Neural progenitor cell (in vitro differentiated cells): Measurements from ENCODE around the gene MOV10L1. TPM values are rescaled to one million over a fixed set of nuclear protein-coding genes. Genes with fewer than 3 reads are reported as not detected.

Source experiments
- DNase-seq: peaks from one replicate; pipeline ENCODE4 v3.0.0-alpha.2; 2016; ENCODE audit warnings: low spot score
- H2AFZ ChIP-seq: fragments of 200-600 bp; sonication (generic); replicated peaks from 2 replicates; pipeline ENCODE4 v1.6.1; 2016; ENCODE audit warnings: antibody characterized with exemption
- H3F3A ChIP-seq: fragments of 200-600 bp; sonication (generic); 2 replicates; pipeline ENCODE4 v1.6.1; 2016; ENCODE audit warnings: antibody characterized with exemption, low read depth
- H3K27ac ChIP-seq: fragments of 200-600 bp; sonication (generic); 2 replicates; pipeline ENCODE4 v1.5.1; 2016; ENCODE audit warnings: mild to moderate bottlenecking
- H3K27me3 ChIP-seq: fragments of 200-600 bp; sonication (generic); 2 replicates; pipeline ENCODE4 v1.6.1; 2016; ENCODE audit warnings: mild to moderate bottlenecking, moderate library complexity
- H3K36me3 ChIP-seq: fragments of 200-600 bp; sonication (generic); 2 replicates; pipeline ENCODE4 v1.5.1; 2016
- H3K4me1 ChIP-seq: fragments of 200-600 bp; sonication (generic); 2 replicates; pipeline ENCODE4 v1.6.1; 2016; ENCODE audit warnings: mixed run types
- H3K4me2 ChIP-seq: fragments of 200-600 bp; sonication (generic); 2 replicates; pipeline ENCODE4 v1.6.1; 2016
- H3K4me3 ChIP-seq: fragments of 200-600 bp; sonication (generic); 2 replicates; pipeline ENCODE4 v1.5.1; 2016
- H3K79me2 ChIP-seq: fragments of 200-600 bp; sonication (generic); 2 replicates; pipeline ENCODE4 v1.6.1; 2016; ENCODE audit warnings: low read depth
- H3K9ac ChIP-seq: fragments of 200-600 bp; sonication (generic); 2 replicates; pipeline ENCODE4 v1.6.1; 2016
- H3K9me3 ChIP-seq: fragments of 200-600 bp; sonication (generic); 2 replicates; pipeline ENCODE4 v1.5.1; 2016; ENCODE audit warnings: low read depth
- H4K20me1 ChIP-seq: fragments of 200-600 bp; sonication (generic); 2 replicates; pipeline ENCODE4 v1.6.1; 2016; ENCODE audit warnings: low read depth
- H3K27ac Mint-ChIP-seq: 3 replicates; pipeline ENCODE4 v1.8.0; 2021; ENCODE audit warnings: mixed read lengths
- H3K27me3 Mint-ChIP-seq: 2 replicates; pipeline ENCODE4 v1.8.0; 2022; ENCODE audit warnings: low read depth, mild to moderate bottlenecking, inconsistent platforms, moderate library complexity, mixed read lengths; ENCODE audit not compliant: insufficient read depth
- H3K36me3 Mint-ChIP-seq: 3 replicates; pipeline ENCODE4 v1.8.0; 2021; ENCODE audit warnings: mixed read lengths
- H3K4me1 Mint-ChIP-seq: 3 replicates; pipeline ENCODE4 v1.8.0; 2021; ENCODE audit warnings: mixed read lengths
- H3K4me3 Mint-ChIP-seq: 3 replicates; pipeline ENCODE4 v1.8.0; 2021; ENCODE audit warnings: mild to moderate bottlenecking, moderate library complexity, mixed read lengths
- H3K9me3 Mint-ChIP-seq: 3 replicates; pipeline ENCODE4 v1.8.0; 2020; ENCODE audit warnings: mixed read lengths
- EZH2 ChIP-seq: fragments of 200-600 bp; sonication (generic); IDR thresholded peaks from 2 replicates; pipeline ENCODE4 v1.6.1; 2017; ENCODE audit warnings: antibody characterized with exemption, mild to moderate bottlenecking, moderate library complexity
- EZH2phosphoT487 ChIP-seq: fragments of 200-600 bp; sonication (generic); IDR thresholded peaks from 2 replicates; pipeline ENCODE4 v1.6.1; 2017; ENCODE audit warnings: antibody characterized with exemption
- total RNA-seq: library from RNA; depleted of rRNA; stranded (reverse); fragments of >200 nt; gene quantifications from 2 replicates; pipeline ENCODE4 v1.2.3, GENCODE V29; 2015; ENCODE audit warnings: low replicate concordance
- TF ChIP-seq, protein P1 (sequence below): fragments of 200-600 bp; sonication (generic); IDR thresholded peaks from 2 replicates; pipeline ENCODE4 v1.5.1; 2017; ENCODE audit warnings: antibody characterized with exemption, mild to moderate bottlenecking

MOV10L1 gene
- total RNA-seq, 1 donor from 2014 or later: not detected

DNA sequence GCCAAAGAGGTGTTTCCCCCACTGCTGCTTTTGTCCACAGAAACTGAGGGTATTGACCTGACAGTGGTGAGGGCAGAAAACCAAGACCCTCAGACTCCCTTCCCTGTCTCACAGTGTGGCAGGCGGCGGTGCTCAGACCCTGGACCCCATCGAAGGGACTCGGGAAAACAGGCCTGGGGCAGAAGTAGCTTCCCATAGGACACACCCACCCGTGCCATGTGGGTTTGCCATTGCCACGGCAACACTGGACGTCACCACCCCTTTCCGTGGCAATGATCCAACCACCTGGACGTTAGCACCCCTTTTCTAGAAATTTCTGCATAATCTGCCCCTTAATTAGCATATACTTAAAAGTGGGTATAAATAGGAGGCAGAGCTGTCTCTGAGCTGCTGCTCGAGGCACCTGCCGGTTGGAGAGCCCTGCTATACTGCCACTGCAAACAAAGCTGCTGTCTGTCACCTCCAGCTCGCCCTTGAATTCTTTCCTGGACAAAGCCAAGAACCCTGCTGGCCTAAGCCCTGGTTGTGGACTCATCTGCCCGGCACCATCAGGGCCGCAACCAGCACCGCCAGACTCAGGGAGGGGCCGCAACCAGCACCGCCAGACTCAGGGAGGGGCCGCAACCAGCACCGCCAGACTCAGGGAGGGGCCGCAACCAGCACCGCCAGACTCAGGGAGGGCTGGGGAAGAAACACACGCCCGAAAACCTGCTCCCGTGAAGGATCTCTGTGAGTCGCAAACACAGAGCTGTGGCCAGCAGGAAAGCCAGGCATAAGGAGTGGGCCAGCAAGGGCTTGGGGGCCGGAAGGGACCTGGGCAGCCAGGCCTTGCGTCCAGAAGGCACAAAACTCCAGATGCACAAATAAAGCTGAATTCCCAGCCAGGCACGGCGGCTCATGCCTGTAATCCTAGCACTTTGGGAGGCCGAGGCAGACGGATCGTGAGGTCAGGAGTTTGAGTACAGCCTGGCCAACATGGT lies 15.0 kb upstream of the MOV10L1 start:
- Histone ChIP-seq H3K79me2 (no peaks in the 10 kb centered on the region), H3K9ac (no peak overlapping the region), H3K27ac (no peak overlapping the region), H3K4me3 (no peak overlapping the region), H2AFZ (no peak overlapping the region), H3K36me3 (no peaks in the 10 kb centered on the region), H3K27me3 (no peaks in the 10 kb centered on the region), H3K9me3 (no peaks in the 10 kb centered on the region), H3K4me1 (no peaks in the 10 kb centered on the region), H3F3A (no peaks in the 10 kb centered on the region), H3K4me2 (no peak overlapping the region), H4K20me1 (no peaks in the 10 kb centered on the region)
- Mint-ChIP-seq H3K4me3 (no peak overlapping the region), H3K36me3 (no peaks in the 10 kb centered on the region), H3K4me1 (peaks cover 16% of the 10 kb centered on the region), H3K27me3 (no peaks in the 10 kb centered on the region), H3K27ac (peak overlapping the region; percentile 69), H3K9me3 (no peaks in the 10 kb centered on the region)
- no peak for DNase-seq
- TF ChIP-seq EZH2: no peak
- TF ChIP-seq, protein P1, sequence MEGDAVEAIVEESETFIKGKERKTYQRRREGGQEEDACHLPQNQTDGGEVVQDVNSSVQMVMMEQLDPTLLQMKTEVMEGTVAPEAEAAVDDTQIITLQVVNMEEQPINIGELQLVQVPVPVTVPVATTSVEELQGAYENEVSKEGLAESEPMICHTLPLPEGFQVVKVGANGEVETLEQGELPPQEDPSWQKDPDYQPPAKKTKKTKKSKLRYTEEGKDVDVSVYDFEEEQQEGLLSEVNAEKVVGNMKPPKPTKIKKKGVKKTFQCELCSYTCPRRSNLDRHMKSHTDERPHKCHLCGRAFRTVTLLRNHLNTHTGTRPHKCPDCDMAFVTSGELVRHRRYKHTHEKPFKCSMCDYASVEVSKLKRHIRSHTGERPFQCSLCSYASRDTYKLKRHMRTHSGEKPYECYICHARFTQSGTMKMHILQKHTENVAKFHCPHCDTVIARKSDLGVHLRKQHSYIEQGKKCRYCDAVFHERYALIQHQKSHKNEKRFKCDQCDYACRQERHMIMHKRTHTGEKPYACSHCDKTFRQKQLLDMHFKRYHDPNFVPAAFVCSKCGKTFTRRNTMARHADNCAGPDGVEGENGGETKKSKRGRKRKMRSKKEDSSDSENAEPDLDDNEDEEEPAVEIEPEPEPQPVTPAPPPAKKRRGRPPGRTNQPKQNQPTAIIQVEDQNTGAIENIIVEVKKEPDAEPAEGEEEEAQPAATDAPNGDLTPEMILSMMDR: no peak
- TF ChIP-seq EZH2phosphoT487: no peak

DNA sequence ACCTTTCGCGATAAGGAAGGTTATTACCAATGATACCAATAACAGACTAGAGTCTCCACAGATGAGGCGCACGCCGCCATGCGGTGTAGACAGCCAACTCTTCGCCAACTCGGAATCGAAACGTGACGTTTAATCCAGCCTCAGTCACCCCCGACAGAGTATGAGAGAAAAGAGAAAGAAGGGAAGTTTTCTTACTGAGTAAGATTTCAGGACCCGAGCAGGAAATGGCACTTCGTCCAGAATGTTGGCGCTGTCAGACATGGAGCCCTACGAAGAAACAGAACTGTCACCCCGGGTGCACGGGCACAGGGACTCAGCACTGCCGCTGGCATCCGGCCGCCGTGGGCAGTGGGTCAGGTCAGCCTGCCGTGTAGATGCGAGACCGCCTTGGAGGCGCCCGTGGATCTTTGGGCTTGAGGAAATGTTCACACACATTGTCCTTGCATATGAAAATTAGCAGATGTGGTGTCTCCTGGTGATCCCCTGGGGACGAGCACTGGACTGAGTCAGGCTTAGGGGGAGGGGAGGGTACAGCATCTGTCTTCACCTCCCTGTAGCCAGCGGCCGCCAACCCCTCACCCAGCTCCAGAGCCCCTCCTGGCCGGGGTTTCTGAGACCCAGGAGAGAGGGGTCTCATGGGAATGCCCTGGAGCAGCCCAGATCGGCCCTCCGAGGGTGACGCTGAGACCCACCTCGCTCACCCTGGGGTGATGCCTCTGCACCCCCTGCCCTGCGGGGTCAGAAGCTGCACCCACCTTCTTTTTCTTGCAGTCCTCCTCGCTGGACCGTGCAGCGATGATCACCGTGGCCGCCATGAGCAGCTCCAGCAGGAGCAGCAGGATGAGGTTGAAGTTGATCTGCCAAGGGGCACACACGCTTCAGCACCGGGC lies 12.9 kb upstream of the MOV10L1 start:
- no peaks in the 10 kb centered on the region for H3K4me1 ChIP-seq
- H2AFZ ChIP-seq: no peak overlapping the region
- H3K27ac ChIP-seq: no peak overlapping the region
- no peaks in the 10 kb centered on the region for H3K36me3 Mint-ChIP-seq
- peak overlapping the region; percentile 46 for H3K27ac Mint-ChIP-seq
- no peaks in the 10 kb centered on the region for H4K20me1 ChIP-seq
- H3F3A ChIP-seq: no peaks in the 10 kb centered on the region
- H3K4me1 Mint-ChIP-seq: peaks cover 16% of the 10 kb centered on the region
- H3K4me3 ChIP-seq: no peak overlapping the region
- no peak for DNase-seq
- no peak overlapping the region for H3K9ac ChIP-seq
- no peaks in the 10 kb centered on the region for H3K36me3 ChIP-seq
- H3K79me2 ChIP-seq: no peaks in the 10 kb centered on the region
- no peaks in the 10 kb centered on the region for H3K27me3 Mint-ChIP-seq
- H3K9me3 Mint-ChIP-seq: no peaks in the 10 kb centered on the region
- no peak overlapping the region for H3K4me2 ChIP-seq
- no peak overlapping the region for H3K4me3 Mint-ChIP-seq
- H3K9me3 ChIP-seq: no peaks in the 10 kb centered on the region
- TF ChIP-seq, protein P1: no peak
- TF ChIP-seq EZH2phosphoT487 (no peak), EZH2 (no peak)
- H3K27me3 ChIP-seq: no peaks in the 10 kb centered on the region

DNA sequence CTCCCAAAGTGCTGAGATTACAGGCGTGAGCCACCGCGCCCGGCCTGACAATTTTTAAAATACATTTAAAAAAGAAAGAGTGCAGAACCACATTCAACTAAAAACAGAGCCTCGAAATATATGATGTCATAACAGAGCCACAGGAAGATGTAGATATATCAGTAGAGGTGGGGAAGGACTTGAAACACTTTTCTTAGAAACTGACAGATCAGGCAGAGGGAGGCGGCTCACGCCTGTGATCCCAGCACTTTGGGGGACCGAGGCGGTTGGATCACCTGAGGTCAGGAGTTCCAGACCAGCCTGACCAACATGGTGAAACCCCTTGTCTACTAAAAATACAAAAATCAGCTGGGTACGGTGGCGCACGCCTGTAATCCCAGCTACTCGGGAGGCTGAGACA lies 11.6 kb upstream of the MOV10L1 start:
- peaks cover 21% of the 10 kb centered on the region for H3K4me1 Mint-ChIP-seq
- no peak overlapping the region for H2AFZ ChIP-seq
- no peaks in the 10 kb centered on the region for H3K36me3 ChIP-seq
- no peak overlapping the region for H3K4me3 Mint-ChIP-seq
- TF ChIP-seq EZH2 (no peak), EZH2phosphoT487 (no peak)
- TF ChIP-seq, protein P1: no peak
- no peak for DNase-seq
- no peaks in the 10 kb centered on the region for H3F3A ChIP-seq
- no peak overlapping the region for H3K9ac ChIP-seq
- no peaks in the 10 kb centered on the region for H3K9me3 ChIP-seq
- no peak overlapping the region for H3K4me2 ChIP-seq
- no peaks in the 10 kb centered on the region for H3K27me3 ChIP-seq
- no peak overlapping the region for H3K4me3 ChIP-seq
- no peaks in the 10 kb centered on the region for H3K79me2 ChIP-seq
- no peaks in the 10 kb centered on the region for H3K4me1 ChIP-seq
- H3K27ac Mint-ChIP-seq: no peak overlapping the region
- H4K20me1 ChIP-seq: no peaks in the 10 kb centered on the region
- H3K36me3 Mint-ChIP-seq: no peaks in the 10 kb centered on the region
- no peaks in the 10 kb centered on the region for H3K9me3 Mint-ChIP-seq
- H3K27ac ChIP-seq: no peak overlapping the region
- peaks cover 3% of the 10 kb centered on the region for H3K27me3 Mint-ChIP-seq
